Right atrium auricular region (tissue), 2 donors: Measurements from ENCODE around the gene BCL2L11. TPM values are rescaled to one million over a fixed set of nuclear protein-coding genes. Genes with fewer than 3 reads are reported as not detected.

Experiments used
- DNase-seq: peaks from one replicate; pipeline ENCODE4 v3.0.0-alpha.2; 2019; ENCODE audit warnings: low spot score
- H3K27ac ChIP-seq, 2 donors: fragments of 200-600 bp; sonication (generic); 1 replicate in 1 of 2; 2 replicates in 1 of 2; pipeline ENCODE4 v1.5.1; 2016 to 2019
- H3K27me3 ChIP-seq, 2 donors: fragments of 200-600 bp; sonication (generic); one replicate each; pipeline versions ENCODE4 v1.5.1 to v1.6.0; 2017 to 2019
- H3K36me3 ChIP-seq: fragments of 200-600 bp; sonication (generic); one replicate; pipeline ENCODE4 v1.5.1; 2016
- H3K4me1 ChIP-seq, 2 donors: fragments of 200-600 bp; sonication (generic); one replicate each; pipeline versions ENCODE4 v1.5.1 to v1.6.0; 2017 to 2019
- H3K4me3 ChIP-seq, 2 donors: fragments of 200-600 bp; sonication (generic); 1 replicate in 1 of 2; 2 replicates in 1 of 2; pipeline ENCODE4 v1.5.1; 2017 to 2019; ENCODE audit warnings: mild to moderate bottlenecking in 1 of 2, moderate library complexity in 1 of 2
- H3K9me3 ChIP-seq, 2 donors: fragments of 200-600 bp; sonication (generic); one replicate each; pipeline ENCODE4 v1.5.1; 2019
- CTCF ChIP-seq, 2 donors: fragments of 200-600 bp; sonication (generic); IDR thresholded peaks; one replicate each; pipeline ENCODE4 v1.5.1; 2019; ENCODE audit warnings: antibody characterized with exemption in 2 of 2
- total RNA-seq, 2 donors: library from RNA; depleted of rRNA; stranded (reverse); fragments of >200 nt; gene quantifications; one replicate each; pipeline ENCODE4 v1.1.0, GENCODE V29; 2016

The BCL2L11 gene
- total RNA-seq, 2 donors from 2014 or later: 9.2 to 14.0 TPM

- no peak for DNase-seq
- Histone ChIP-seq H3K4me3 (no peak overlapping the region), H3K36me3 (no peaks in the 10 kb centered on the region), H3K4me1 (peaks cover 0 to 15% of the 10 kb centered on the region in 2 donors), H3K9me3 (no peaks in the 10 kb centered on the region), H3K27me3 (no peaks in the 10 kb centered on the region), H3K27ac (peak overlapping the region in 1 of 2 donors; percentile 37)
- no peak for TF ChIP-seq CTCF (IDR thresholded peaks at IDR 0.05)
Measured at GRCh38 chr2:111184725-111185310, 64.1 kb downstream of the BCL2L11 start.

GRCh38 chr2:111185361-111186022 lies 64.8 kb downstream of the BCL2L11 start:
- H3K27me3 ChIP-seq: no peaks in the 10 kb centered on the region
- H3K4me1 ChIP-seq: peaks cover 0 to 15% of the 10 kb centered on the region in 2 donors
- peak overlapping the region in 1 of 2 donors; percentile 37 for H3K27ac ChIP-seq
- TF ChIP-seq CTCF (IDR thresholded peaks at IDR 0.05): no peak
- no peak for DNase-seq
- H3K36me3 ChIP-seq: no peaks in the 10 kb centered on the region
- H3K4me3 ChIP-seq: no peak overlapping the region
- no peaks in the 10 kb centered on the region for H3K9me3 ChIP-seq

GRCh38 chr2:111186121-111186715 lies 65.5 kb downstream of the BCL2L11 start:
- Histone ChIP-seq H3K27ac (peak overlapping the region in 1 of 2 donors; percentile 37), H3K27me3 (no peaks in the 10 kb centered on the region), H3K9me3 (no peaks in the 10 kb centered on the region), H3K4me1 (peaks cover 0 to 15% of the 10 kb centered on the region in 2 donors), H3K36me3 (no peaks in the 10 kb centered on the region), H3K4me3 (no peak overlapping the region)
- no peak for TF ChIP-seq CTCF (IDR thresholded peaks at IDR 0.05)
- DNase-seq: no peak

GRCh38 chr2:111186933-111187332 lies 66.2 kb downstream of the BCL2L11 start:
- no peak overlapping the region for H3K4me3 ChIP-seq
- H3K27ac ChIP-seq: no peak overlapping the region
- no peaks in the 10 kb centered on the region for H3K27me3 ChIP-seq
- H3K9me3 ChIP-seq: no peaks in the 10 kb centered on the region
- no peak for DNase-seq
- peaks cover 0 to 15% of the 10 kb centered on the region in 2 donors for H3K4me1 ChIP-seq
- no peaks in the 10 kb centered on the region for H3K36me3 ChIP-seq
- no peak for TF ChIP-seq CTCF (IDR thresholded peaks at IDR 0.05)

GRCh38 chr2:111188681-111189080 lies 68.0 kb downstream of the BCL2L11 start:
- no peak for DNase-seq
- Histone ChIP-seq H3K9me3 (no peaks in the 10 kb centered on the region), H3K4me1 (peaks cover 0 to 15% of the 10 kb centered on the region in 2 donors), H3K4me3 (no peak overlapping the region), H3K27ac (no peak overlapping the region), H3K27me3 (no peaks in the 10 kb centered on the region), H3K36me3 (no peaks in the 10 kb centered on the region)
- no peak for TF ChIP-seq CTCF (IDR thresholded peaks at IDR 0.05)
